SK-N-MC (cell line): ENCODE results near the gene APOB.

Experiments used
- EZH2 ChIP-seq: fragments of 200-600 bp; sonication (generic); IDR thresholded peaks from one replicate; pipeline ENCODE4 v1.6.1; 2017; ENCODE audit warnings: antibody characterized with exemption
- FOXP2 ChIP-seq: optimal IDR thresholded peaks from 2 replicates; pipeline ENCODE3; 2011; ENCODE audit warnings: mild to moderate bottlenecking, moderate library complexity; ENCODE audit not compliant: insufficient read depth; ENCODE audit errors: extremely low read length, control extremely low read depth
- POLR2AphosphoS5 ChIP-seq: IDR thresholded peaks from 2 replicates; pipeline ENCODE4 v1.6.1; 2012; ENCODE audit warnings: mild to moderate bottlenecking, low read depth, low read length, borderline replicate concordance

GRCh38 chr2:21042708-21042957 is 1.2 kb downstream of the APOB start:
- TF ChIP-seq POLR2AphosphoS5, result no peak
- no peak for TF ChIP-seq EZH2
- TF ChIP-seq FOXP2, result no peak
